ENCODE measurements around the gene ZBTB46. TPM values are rescaled to one million over a fixed set of nuclear protein-coding genes. Genes with fewer than 3 reads are reported as not detected.

ZBTB46 gene
- total and polyA plus RNA-seq, 4 donors: 0.50 to 22.7 (median 9.7) TPM

DNA sequence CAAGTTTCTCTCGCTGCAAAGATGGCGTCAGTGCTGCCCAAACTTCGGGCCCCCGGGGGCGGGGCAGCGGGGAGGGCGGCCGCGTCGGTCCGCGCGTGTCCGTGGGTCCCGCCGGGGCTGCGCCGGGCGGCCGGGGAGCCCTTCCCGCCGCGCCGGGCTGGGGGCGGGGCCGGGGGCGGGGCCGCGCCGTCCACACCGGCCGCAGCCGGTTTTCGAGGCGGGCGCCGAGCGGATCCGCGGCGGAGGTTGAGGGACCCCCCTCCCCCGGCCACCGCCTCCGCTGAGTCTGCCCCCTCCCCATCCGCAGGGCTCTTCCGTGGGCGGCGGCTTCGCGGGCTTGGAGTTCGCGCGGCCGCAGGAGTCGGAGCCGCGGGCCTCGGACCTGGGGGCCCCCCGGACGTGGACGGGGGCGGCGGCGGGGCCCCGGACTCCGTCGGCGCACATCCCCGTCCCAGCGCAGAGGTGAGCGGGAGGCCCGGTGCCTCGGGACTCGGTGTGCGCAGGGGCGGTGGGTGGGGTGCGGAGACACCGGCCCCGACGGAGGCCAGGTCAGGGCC lies 90.9 kb downstream of the ZBTB46 start:
- DNase-seq (peak; percentile 73 to 86), ATAC-seq (ENCODE audit: low FRiP score) (peak; percentile 0)
- H3K4me3 ChIP-seq (ENCODE audit: low read length in 2 of 2): peak overlapping the region; percentile 73 to 77
- no peaks in the 10 kb centered on the region for H3K27me3 ChIP-seq (ENCODE audit: control insufficient read depth in 1 of 2, insufficient read depth in 2 of 2, low read length in 1 of 2)
- peak overlapping the region; percentile 63 to 68 for H3K27ac ChIP-seq (ENCODE audit: low read depth in 1 of 2, low read length in 2 of 2)
- H3K9me3 ChIP-seq (ENCODE audit: control insufficient read depth, low read length): no peaks in the 10 kb centered on the region
- H3K36me3 ChIP-seq (ENCODE audit: control insufficient read depth in 1 of 2, insufficient read depth in 2 of 2, low read length in 1 of 2): peaks cover 0 to 1% of the 10 kb centered on the region in 2 donors
- WGBS, 2 donors: 0 to 1% methylated on average over 42 to 80 of the region's 80 CpGs
- intact Hi-C loops (cut with DNase I): no loop called here
- no peaks in the 10 kb centered on the region for H3K4me1 ChIP-seq (ENCODE audit: control insufficient read depth in 1 of 2, insufficient read depth in 2 of 2, low read length in 2 of 2)

DNA sequence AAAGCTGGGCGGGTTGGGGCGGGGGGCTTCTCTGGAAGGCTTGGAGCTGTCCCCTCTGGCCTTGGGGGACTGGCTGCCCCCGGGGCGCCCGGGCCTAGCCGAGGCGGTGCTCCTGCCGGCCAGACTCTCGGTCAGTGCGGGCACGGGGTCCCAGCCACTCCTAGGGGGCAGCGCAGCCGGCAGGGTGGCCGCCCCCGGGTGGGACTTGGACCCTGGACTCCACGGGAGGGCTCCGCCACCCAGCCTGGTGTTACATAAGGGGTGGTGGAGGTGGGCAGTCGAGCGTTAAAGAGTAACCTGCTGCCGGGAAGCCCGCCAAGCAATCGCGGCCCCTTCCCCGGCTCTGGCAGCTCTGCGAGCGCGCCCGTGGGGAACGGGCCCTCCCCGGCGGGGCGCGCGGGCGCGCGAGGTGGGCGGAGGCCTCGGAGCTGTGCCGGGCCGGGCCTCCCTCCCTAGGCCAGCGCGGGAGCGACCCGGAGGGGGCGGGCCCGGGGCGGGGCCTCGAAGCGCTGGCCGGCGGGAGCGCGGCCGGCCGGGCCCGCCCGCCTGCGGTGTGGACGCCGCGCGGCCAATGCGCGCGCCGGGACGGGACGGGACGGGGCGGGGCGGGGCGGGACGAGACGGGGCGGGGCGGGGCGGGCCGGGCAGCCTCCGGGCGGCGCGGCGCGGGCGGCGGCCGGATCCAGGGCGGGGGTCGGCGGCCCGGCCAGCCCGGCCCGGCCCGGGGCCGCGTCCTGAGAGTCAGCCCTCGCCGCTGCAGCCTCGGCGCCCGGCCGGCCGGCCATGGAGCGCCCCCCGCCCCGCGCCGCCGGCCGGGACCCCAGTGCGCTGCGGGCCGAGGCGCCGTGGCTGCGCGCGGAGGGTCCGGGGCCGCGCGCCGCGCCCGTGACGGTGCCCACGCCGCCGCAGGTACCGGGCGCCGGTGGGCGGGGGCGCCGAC lies 91.7 kb downstream of the ZBTB46 start, which contains the start of gene SLC2A4RG:
Gene SLC2A4RG, plus strand, starts transcription at position 647 of the 940 bp plus-strand sequence. Its CDS starts 137 bp downstream, at position 784.
- ATAC-seq (ENCODE audit: low FRiP score): peak; percentile 74
- no peaks in the 10 kb centered on the region for H3K9me3 ChIP-seq (ENCODE audit: control insufficient read depth, low read length)
- DNase-seq: peak; percentile 87 to 93
- intact Hi-C loops (cut with DNase I): loop anchor here in 1 of 2 donors (2.0 kb wide), 1 partner anchor 113 kb away; the partner anchor contains the start of gene GMEB2
- peak within 1 kb of the TSS; percentile 63 to 68 for H3K27ac ChIP-seq (ENCODE audit: low read depth in 1 of 2, low read length in 2 of 2)
- no peaks in the 10 kb centered on the region for H3K27me3 ChIP-seq (ENCODE audit: control insufficient read depth in 1 of 2, insufficient read depth in 2 of 2, low read length in 1 of 2)
- peak within 1 kb of the TSS; percentile 73 to 77 for H3K4me3 ChIP-seq (ENCODE audit: low read length in 2 of 2)
- peaks cover 0 to 1% of the 10 kb centered on the region in 2 donors for H3K36me3 ChIP-seq (ENCODE audit: control insufficient read depth in 1 of 2, insufficient read depth in 2 of 2, low read length in 1 of 2)
- no peaks in the 10 kb centered on the region for H3K4me1 ChIP-seq (ENCODE audit: control insufficient read depth in 1 of 2, insufficient read depth in 2 of 2, low read length in 2 of 2)
- WGBS, 2 donors: 1% methylated on average over 48 to 136 of the region's 136 CpGs

DNA sequence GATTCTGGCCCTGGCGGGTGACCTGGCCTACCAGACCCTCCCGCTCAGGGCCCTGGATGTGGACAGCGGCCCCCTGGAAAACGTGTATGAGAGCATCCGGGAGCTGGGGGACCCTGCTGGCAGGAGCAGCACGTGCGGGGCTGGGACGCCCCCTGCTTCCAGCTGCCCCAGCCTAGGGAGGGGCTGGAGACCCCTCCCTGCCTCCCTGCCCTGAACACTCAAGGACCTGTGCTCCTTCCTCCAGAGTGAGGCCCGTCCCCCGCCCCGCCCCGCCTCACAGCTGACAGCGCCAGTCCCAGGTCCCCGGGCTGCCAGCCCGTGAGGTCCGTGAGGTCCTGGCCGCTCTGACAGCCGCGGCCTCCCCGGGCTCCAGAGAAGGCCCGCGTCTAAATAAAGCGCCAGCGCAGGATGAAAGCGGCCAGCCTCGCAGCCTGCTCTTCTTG lies 92.4 kb downstream of the ZBTB46 start:
- H3K36me3 ChIP-seq (ENCODE audit: control insufficient read depth in 1 of 2, insufficient read depth in 2 of 2, low read length in 1 of 2): peaks cover 0 to 1% of the 10 kb centered on the region in 2 donors
- no peaks in the 10 kb centered on the region for H3K4me1 ChIP-seq (ENCODE audit: control insufficient read depth in 1 of 2, insufficient read depth in 2 of 2, low read length in 2 of 2)
- 16 to 22% methylated on average over 20 to 26 of the region's 26 CpGs for WGBS, 2 donors
- peak overlapping the region in 1 of 2 donors; percentile 8 for H3K27ac ChIP-seq (ENCODE audit: low read depth in 1 of 2, low read length in 2 of 2)
- ATAC-seq (ENCODE audit: low FRiP score) (peak; percentile 28), DNase-seq (peak; percentile 79 to 90)
- H3K4me3 ChIP-seq (ENCODE audit: low read length in 2 of 2): peak overlapping the region; percentile 35 to 38
- intact Hi-C loops (cut with DNase I): loop anchor here in 1 of 2 donors (2.0 kb wide), 1 partner anchor 112 kb away; the partner anchor contains the start of gene GMEB2
- no peaks in the 10 kb centered on the region for H3K27me3 ChIP-seq (ENCODE audit: control insufficient read depth in 1 of 2, insufficient read depth in 2 of 2, low read length in 1 of 2)
- H3K9me3 ChIP-seq (ENCODE audit: control insufficient read depth, low read length): no peaks in the 10 kb centered on the region

DNA sequence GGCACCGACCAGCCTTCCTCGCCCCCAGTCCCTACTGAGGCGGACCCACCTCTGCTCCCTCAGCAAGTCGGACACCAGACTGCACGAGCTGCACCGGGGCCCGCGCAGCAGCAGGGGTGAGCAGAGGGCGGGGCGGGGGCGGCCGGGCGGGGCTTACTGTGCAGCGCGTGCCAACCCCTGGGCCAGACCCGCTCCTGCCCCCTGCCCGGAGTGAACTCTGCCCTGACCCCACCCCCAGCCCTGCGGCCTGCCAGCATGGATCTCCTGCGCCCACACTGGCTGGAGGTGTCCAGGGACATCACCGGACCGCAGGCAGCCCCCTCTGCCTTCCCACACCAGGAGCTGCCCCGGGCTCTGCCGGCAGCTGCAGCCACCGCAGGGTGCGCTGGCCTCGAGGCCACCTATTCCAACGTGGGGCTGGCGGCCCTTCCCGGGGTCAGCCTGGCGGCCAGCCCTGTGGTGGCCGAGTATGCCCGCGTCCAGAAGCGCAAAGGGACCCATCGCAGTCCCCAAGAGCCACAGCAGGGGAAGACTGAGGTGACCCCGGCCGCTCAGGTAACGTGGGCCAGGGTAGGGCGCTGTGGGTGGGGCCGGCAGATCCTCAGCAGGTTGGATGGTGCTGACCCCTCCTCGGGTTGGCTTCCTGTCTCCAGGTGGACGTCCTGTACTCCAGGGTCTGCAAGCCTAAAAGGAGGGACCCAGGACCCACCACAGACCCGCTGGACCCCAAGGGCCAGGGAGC lies 92.9 kb downstream of the ZBTB46 start:
- intact Hi-C loops (cut with DNase I): loop anchor here in 1 of 2 donors (2.0 kb wide), 1 partner anchor 111 kb away; the partner anchor contains the start of gene GMEB2
- DNase-seq: peak; percentile 58 to 73
- ATAC-seq (ENCODE audit: low FRiP score): no peak
- Histone ChIP-seq H3K4me3 (ENCODE audit: low read length in 2 of 2) (no peak overlapping the region), H3K27me3 (ENCODE audit: control insufficient read depth in 1 of 2, insufficient read depth in 2 of 2, low read length in 1 of 2) (no peaks in the 10 kb centered on the region), H3K36me3 (ENCODE audit: control insufficient read depth in 1 of 2, insufficient read depth in 2 of 2, low read length in 1 of 2) (peaks cover 0 to 1% of the 10 kb centered on the region in 2 donors), H3K9me3 (ENCODE audit: control insufficient read depth, low read length) (no peaks in the 10 kb centered on the region), H3K4me1 (ENCODE audit: control insufficient read depth in 1 of 2, insufficient read depth in 2 of 2, low read length in 2 of 2) (no peaks in the 10 kb centered on the region), H3K27ac (ENCODE audit: low read depth in 1 of 2, low read length in 2 of 2) (no peak overlapping the region)
- WGBS, 2 donors: 47 to 63% methylated on average over 39 to 43 of the region's 43 CpGs

DNA sequence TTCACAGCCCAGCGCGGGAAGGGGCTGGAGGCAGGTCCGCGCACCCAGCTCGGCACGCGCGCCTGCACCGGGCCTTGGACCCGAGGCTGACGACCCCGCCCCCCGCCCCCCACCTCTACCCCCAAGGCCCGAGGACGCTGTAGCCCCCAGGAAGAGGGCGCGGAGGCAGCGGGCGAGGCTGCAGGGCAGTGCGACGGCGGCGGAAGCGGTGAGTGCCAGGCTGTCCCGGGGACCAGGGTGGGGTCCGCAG lies 93.4 kb downstream of the ZBTB46 start:
- DNase-seq: peak in 1 of 2 donors; percentile 73
- Histone ChIP-seq H3K4me3 (ENCODE audit: low read length in 2 of 2) (no peak overlapping the region), H3K27ac (ENCODE audit: low read depth in 1 of 2, low read length in 2 of 2) (no peak overlapping the region), H3K9me3 (ENCODE audit: control insufficient read depth, low read length) (no peaks in the 10 kb centered on the region), H3K4me1 (ENCODE audit: control insufficient read depth in 1 of 2, insufficient read depth in 2 of 2, low read length in 2 of 2) (no peaks in the 10 kb centered on the region), H3K27me3 (ENCODE audit: control insufficient read depth in 1 of 2, insufficient read depth in 2 of 2, low read length in 1 of 2) (no peaks in the 10 kb centered on the region), H3K36me3 (ENCODE audit: control insufficient read depth in 1 of 2, insufficient read depth in 2 of 2, low read length in 1 of 2) (peaks cover 0 to under 1% of the 10 kb centered on the region in 2 donors)
- no peak for ATAC-seq (ENCODE audit: low FRiP score)
- intact Hi-C loops (cut with DNase I): no loop called here
- 35 to 62% methylated on average over 17 to 26 of the region's 26 CpGs for WGBS, 2 donors

DNA sequence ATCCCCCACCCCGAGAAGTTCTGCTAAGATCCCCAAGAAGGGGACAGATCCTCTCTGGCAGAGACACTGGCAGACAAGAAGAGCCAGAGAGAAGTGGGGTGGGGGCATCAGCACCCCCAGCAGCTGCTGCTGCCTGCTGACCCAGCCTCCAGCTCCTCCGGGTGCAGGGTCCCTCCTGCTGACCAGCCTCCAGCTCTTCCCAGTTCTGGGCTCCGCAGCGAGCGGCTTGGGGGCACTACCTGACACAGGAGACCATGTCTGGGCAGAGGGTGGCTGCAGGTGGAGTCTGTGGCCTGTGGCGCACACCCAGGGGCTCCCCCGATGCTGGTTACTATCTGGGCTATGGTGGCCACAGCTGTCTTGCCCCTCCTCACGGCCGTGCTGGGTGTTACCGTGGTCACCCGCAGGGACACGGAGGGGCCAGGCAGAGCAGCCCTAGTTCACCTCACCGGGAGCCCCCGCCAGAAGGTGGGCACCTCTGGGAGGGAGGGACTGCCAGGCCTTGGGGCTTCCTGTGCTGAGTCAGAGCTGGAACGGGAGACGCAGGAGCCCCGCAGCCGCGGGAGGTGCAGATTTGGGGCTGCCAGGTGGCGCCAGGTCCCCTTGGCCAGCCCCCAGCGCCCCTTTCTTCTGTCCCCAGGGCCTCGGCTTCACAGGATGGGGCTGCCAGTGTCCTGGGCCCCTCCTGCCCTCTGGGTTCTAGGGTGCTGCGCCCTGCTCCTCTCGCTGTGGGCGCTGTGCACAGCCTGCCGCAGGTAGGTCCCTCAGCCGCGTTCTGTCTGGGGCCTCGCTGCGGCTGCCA lies 94.0 kb downstream of the ZBTB46 start:
- Histone ChIP-seq H3K27me3 (ENCODE audit: control insufficient read depth in 1 of 2, insufficient read depth in 2 of 2, low read length in 1 of 2) (no peaks in the 10 kb centered on the region), H3K27ac (ENCODE audit: low read depth in 1 of 2, low read length in 2 of 2) (no peak overlapping the region), H3K4me1 (ENCODE audit: control insufficient read depth in 1 of 2, insufficient read depth in 2 of 2, low read length in 2 of 2) (no peaks in the 10 kb centered on the region), H3K36me3 (ENCODE audit: control insufficient read depth in 1 of 2, insufficient read depth in 2 of 2, low read length in 1 of 2) (no peaks in the 10 kb centered on the region), H3K9me3 (ENCODE audit: control insufficient read depth, low read length) (no peaks in the 10 kb centered on the region), H3K4me3 (ENCODE audit: low read length in 2 of 2) (no peak overlapping the region)
- DNase-seq: peak; percentile 56 to 77
- 68 to 73% methylated on average over 30 of the region's 30 CpGs for WGBS, 2 donors
- ATAC-seq (ENCODE audit: low FRiP score): no peak
- intact Hi-C loops (cut with DNase I): no loop called here

DNA sequence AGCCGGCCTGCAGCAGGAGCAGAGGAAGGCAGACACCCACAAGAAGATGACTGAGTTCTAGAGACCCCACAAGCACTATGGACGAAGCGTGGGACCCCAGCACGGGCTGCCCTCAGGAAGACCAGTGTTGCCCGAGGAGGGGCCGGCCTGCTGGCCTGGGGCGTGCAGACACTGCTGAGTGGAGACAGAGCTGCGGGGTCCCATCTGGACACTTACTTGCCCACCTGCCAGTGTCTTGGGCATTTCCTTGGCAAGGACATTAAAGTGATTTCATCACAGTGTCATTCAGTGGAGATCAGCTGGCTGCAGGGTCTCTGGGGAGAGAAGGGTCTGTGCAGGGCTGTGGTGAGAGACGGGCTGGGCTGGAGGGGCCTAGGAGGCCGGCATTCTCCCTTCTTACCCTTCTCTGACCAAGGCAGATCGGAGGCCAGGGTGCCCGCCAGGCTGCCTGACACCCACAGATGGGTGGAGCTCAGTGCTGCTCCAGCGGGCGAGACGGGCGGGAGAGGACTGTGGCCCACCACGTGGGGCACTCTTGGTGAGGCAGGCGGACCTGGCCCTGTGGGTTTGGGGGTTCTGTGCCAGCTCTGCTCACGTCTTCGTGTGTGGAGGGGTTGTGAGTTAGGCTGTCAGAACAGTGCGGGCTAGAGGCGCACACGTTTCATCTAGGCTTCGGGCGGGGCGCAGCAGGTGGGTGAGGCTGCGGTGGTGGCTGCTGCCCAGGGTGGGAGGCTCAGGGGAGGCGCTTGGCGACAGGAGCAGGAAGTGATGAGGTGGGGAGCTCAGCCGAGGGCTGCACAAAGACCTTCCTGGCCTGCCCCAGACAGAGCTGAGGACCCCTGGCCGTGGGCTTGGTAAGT lies 95.0 kb downstream of the ZBTB46 start, which contains the start of gene LIME1:
Gene LIME1, plus strand, starts transcription at position 806 of the 860 bp plus-strand sequence. CDS start 886 bp downstream, outside the sequence.
- ATAC-seq (ENCODE audit: low FRiP score) (no peak), DNase-seq (peak; percentile 63 to 80)
- Histone ChIP-seq H3K27me3 (ENCODE audit: control insufficient read depth in 1 of 2, insufficient read depth in 2 of 2, low read length in 1 of 2) (no peaks in the 10 kb centered on the region), H3K27ac (ENCODE audit: low read depth in 1 of 2, low read length in 2 of 2) (no peak within 1 kb of the TSS), H3K4me1 (ENCODE audit: control insufficient read depth in 1 of 2, insufficient read depth in 2 of 2, low read length in 2 of 2) (no peaks in the 10 kb centered on the region), H3K4me3 (ENCODE audit: low read length in 2 of 2) (no peak within 1 kb of the TSS), H3K9me3 (ENCODE audit: control insufficient read depth, low read length) (no peaks in the 10 kb centered on the region), H3K36me3 (ENCODE audit: control insufficient read depth in 1 of 2, insufficient read depth in 2 of 2, low read length in 1 of 2) (no peaks in the 10 kb centered on the region)
- WGBS, 2 donors: 84 to 86% methylated on average over 31 of the region's 31 CpGs
- intact Hi-C loops (cut with DNase I): no loop called here

All from aorta (tissue), 5 donors.